IPS DF 6.9 (cell line): Measurements from ENCODE around the gene GUCY2F.

ENCODE experiments used
- DNase-seq: peaks from one replicate; pipeline ENCODE4 v3.0.0-alpha.2; 2013; ENCODE audit warnings: low read depth, low spot score
- H3K27ac ChIP-seq: one replicate; pipeline ENCODE4 v1.5.1; 2013; ENCODE audit warnings: low read length, control low read depth
- H3K27me3 ChIP-seq: 2 replicates; pipeline ENCODE4 v1.6.1; 2013; ENCODE audit warnings: mild to moderate bottlenecking, low read length; ENCODE audit not compliant: control insufficient read depth, insufficient read depth
- H3K36me3 ChIP-seq: 2 replicates; pipeline ENCODE4 v1.6.1; 2013; ENCODE audit warnings: low read length; ENCODE audit not compliant: control insufficient read depth, insufficient read depth
- H3K4me1 ChIP-seq: 2 replicates; pipeline ENCODE4 v1.6.1; 2013; ENCODE audit warnings: low read length; ENCODE audit not compliant: control insufficient read depth, insufficient read depth
- H3K4me3 ChIP-seq: 2 replicates; pipeline ENCODE4 v1.5.1; 2013; ENCODE audit warnings: mild to moderate bottlenecking, low read length
- H3K9me3 ChIP-seq: 2 replicates; pipeline ENCODE4 v1.6.1; 2013; ENCODE audit warnings: low read length, inconsistent platforms; ENCODE audit not compliant: control insufficient read depth, insufficient read depth
- WGBS: extraction: QIAGEN DNeasy Blood & Tissue Kit; methylation state at CpG from one replicate; pipeline ENCODE4 v1.1.7; 2013; ENCODE audit warnings: mixed read lengths, missing lambda C conversion rate; ENCODE audit not compliant: insufficient read length, insufficient coverage; 5-methylcytosine and 5-hydroxymethylcytosine counted together

The GUCY2F gene

DNA sequence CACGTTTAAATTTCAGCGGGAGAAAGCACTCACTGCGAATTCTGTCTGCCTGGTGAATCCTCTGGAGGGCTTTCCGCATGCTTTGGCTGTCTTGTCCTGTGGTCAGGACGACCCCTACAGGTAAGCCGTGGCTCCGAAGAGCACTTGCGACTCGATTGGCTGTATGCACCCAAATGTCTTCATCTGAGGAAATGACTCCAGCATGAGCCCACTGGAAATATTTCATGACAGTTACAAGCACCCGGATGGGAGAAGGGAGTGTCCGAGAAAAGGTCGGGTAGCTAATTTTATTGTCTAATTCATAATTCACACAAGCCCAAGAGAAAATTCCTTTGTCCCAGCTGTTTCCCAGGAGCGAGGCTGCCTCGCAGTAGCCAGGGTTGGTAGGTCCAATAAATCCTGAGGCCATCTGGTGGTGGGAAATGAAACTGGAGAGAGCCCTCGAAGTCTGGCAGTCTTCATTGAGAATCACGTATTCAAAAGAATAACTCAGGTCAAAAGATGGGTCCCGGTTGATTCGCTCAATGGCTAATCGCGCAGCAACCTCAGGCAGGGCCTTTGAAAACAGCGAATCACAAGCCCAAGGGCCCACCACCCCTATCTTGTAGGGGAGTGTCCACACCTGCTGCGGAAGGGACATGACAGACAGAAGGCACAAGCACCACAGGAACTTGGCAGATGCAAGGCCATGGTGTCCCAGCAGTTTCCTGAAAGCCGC is 6.6 kb downstream of the GUCY2F start:
- Histone ChIP-seq H3K27ac (no peak overlapping the region), H3K4me3 (no peak overlapping the region), H3K36me3 (no peaks in the 10 kb centered on the region), H3K27me3 (no peaks in the 10 kb centered on the region), H3K9me3 (no peaks in the 10 kb centered on the region), H3K4me1 (peaks cover 3% of the 10 kb centered on the region; the same call in 1 of the 2 replicates)
- no CpG with 5 or more reads among the region's 23 CpGs for WGBS
- DNase-seq: no peak

DNA sequence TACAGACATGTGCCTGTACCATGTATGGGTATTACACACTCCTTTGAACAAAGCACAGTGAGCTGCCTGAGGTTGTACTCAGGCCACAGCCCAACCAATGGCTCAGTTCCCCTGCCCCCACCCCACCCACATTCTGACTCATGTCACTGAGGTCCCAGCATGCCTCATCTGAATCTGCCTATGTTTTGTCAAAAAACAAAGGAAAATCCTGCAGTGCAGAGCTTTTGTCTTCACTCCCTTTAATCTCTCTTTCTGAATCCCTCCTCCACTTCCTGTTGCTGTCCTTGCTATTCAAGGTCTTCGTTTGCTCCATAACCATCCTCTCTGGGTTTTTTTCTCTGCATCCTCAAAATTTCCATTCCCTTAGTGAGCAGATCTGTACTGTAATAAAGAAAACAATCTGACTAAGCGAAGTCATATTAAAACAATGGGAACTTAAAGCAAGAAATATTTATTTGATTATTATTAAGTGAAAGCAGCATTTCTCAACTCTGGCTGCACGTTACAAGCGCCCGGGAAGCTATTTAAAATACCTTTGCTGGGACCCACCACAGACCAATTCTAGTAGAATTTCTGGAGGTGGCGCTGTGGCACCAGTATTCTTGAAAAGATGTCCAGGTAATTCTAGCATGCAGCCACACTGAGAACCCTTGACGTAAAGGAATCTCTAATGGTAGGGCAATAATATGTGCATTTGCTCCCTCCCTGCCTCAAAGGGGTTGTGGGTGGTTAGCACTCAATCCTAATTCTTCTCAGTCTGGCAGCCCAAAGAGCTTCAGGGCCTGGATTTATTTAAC is 8.7 kb downstream of the GUCY2F start:
- no peak overlapping the region for H3K4me3 ChIP-seq
- H3K36me3 ChIP-seq: no peaks in the 10 kb centered on the region
- H3K9me3 ChIP-seq: no peaks in the 10 kb centered on the region
- peaks cover 3% of the 10 kb centered on the region; the same call in 1 of the 2 replicates for H3K4me1 ChIP-seq
- H3K27ac ChIP-seq: no peak overlapping the region
- H3K27me3 ChIP-seq: no peaks in the 10 kb centered on the region
- no peak for DNase-seq
- WGBS: no CpG with 5 or more reads among the region's 7 CpGs

DNA sequence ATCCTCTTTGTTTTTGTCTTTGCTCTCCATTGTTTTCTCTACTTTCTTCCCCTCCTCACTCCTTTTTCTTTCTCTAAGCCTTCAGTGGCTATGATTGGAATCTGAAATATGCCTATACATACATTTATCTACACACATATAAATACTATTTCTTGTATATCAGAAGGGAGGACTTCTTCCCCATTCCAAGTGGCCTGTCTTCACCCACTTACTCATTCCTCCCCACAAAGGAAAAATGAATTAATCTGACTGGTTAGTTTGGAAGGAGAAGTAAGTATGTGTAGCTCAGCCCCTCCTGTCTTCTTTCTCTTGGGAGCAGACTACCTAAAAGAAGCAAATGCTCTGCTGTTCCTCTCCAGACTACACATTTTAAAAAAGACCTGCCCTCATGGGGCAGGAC is 17.7 kb downstream of the GUCY2F start:
- H3K9me3 ChIP-seq: no peaks in the 10 kb centered on the region
- no peak overlapping the region for H3K27ac ChIP-seq
- H3K27me3 ChIP-seq: no peaks in the 10 kb centered on the region
- no peaks in the 10 kb centered on the region for H3K4me1 ChIP-seq
- no peaks in the 10 kb centered on the region for H3K36me3 ChIP-seq
- H3K4me3 ChIP-seq: no peak overlapping the region
- DNase-seq: no peak

DNA sequence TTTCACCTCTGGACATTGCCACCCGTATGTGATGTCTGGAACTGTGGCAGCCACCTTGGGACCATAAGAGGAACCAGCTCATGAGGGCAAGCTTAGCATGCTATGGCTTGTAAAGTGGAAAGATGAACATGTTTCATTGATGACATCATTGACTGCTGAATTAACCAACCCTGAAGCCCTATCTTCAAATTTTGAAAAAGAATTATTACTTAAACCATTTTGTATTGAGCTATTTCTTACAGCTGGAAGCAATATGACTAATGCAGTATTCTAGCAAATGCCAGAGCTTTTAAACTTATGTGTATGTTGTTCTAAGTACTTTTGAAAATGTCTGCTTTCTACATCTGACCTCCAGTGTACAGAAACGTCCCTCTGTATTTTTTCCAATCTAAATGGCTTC is 18.1 kb downstream of the GUCY2F start:
- Histone ChIP-seq H3K27me3 (no peaks in the 10 kb centered on the region), H3K4me3 (no peak overlapping the region), H3K9me3 (no peaks in the 10 kb centered on the region), H3K36me3 (no peaks in the 10 kb centered on the region), H3K27ac (no peak overlapping the region), H3K4me1 (no peaks in the 10 kb centered on the region)
- no peak for DNase-seq
- no CpG with 5 or more reads among the region's 2 CpGs for WGBS

DNA sequence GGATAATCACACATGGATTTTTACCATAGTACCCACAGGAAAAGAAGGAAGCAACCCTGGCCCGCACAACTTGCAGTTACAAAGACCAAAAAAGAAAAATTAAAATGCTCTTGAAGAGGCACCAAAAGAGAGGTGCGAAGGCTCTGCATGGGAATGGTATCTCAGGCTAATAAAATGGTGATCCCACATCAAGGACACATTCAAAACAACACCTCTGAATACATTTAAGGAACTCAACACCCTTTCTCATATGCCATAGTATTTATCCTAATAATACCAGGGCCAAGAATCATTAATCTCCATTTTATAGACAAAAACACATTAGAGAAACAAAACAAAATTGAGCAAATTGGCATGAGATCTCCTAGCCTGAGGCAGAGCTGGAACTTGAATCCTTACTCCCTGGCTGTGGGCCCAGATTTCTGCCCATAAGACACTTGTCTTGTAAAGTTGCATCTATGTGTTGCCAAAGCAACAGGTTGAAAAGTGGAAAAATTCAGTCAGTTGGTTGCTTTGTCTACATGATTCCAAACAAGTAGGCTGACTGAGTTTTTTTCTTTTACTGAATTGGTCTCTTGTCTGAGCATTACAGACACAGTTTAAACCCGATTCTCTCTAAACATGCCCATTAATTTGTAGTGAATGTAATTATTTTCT is 33.5 kb downstream of the GUCY2F start:
- Histone ChIP-seq H3K36me3 (no peaks in the 10 kb centered on the region), H3K27ac (no peak overlapping the region), H3K4me1 (no peaks in the 10 kb centered on the region), H3K4me3 (no peak overlapping the region), H3K9me3 (no peaks in the 10 kb centered on the region), H3K27me3 (no peaks in the 10 kb centered on the region)
- no peak for DNase-seq
- no CpG with 5 or more reads among the region's 3 CpGs for WGBS

DNA sequence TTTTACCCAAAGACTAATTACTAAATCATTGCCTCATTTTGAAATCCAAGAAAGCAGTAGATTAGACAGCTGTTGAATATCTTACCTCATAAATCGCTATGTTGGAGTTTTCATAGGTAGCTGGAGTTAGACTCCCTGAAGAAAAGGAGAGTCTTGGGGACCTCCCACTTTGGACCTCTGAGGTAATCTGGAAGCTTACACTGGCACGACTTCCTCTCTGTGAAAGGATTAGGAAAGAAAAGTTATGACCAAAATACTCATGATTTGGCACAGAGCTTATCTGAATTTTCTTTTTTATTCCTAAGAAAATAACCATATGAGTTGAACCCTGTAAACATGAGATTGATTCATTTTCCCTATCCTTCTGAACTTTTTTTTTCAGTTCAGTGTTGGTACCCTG is 40.6 kb downstream of the GUCY2F start:
- WGBS: no CpG with 5 or more reads among the region's 2 CpGs
- Histone ChIP-seq H3K4me1 (no peaks in the 10 kb centered on the region), H3K36me3 (no peaks in the 10 kb centered on the region), H3K27ac (no peak overlapping the region), H3K4me3 (no peak overlapping the region), H3K27me3 (no peaks in the 10 kb centered on the region), H3K9me3 (no peaks in the 10 kb centered on the region)
- DNase-seq: no peak

DNA sequence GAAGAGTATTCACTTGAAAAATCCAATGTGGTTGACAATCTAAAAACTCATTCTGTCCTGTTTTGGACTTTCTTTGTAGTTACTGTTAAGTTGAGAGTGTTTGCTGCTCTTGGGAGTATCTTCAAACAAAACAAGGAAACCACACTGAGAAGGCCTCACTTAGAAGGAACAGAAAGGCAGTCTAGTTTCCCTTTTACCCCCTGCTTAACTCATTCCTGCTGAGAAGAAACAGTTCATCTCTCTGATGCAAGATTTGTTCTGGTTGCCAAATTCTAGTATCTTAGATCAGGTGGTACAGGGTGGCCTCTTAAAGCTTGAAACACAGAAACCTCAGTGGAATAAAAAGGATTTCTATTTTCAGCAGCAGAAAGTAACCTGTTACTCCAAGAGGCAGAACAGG is 41.4 kb downstream of the GUCY2F start:
- no peaks in the 10 kb centered on the region for H3K36me3 ChIP-seq
- H3K27me3 ChIP-seq: no peaks in the 10 kb centered on the region
- no peak overlapping the region for H3K4me3 ChIP-seq
- no peaks in the 10 kb centered on the region for H3K9me3 ChIP-seq
- H3K27ac ChIP-seq: no peak overlapping the region
- no peaks in the 10 kb centered on the region for H3K4me1 ChIP-seq
- no peak for DNase-seq

DNA sequence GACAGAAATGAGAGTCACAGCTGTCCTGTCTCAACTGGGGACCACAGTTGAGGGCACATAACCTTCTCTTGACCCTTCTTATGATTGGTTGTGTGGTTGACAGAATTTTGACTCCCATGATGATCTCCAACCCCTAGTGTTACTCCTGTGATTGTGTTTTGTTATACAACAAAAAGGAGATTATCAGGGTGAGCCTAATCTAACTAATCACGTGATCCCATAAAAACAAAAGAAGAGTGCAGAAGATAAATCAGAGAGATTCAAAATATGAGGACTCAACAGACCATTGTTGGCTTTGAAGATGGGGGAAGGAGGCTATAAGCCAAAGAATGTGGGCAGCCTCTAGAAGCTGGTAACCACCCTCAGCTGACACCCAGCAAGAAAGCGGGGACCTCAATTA is 72.7 kb downstream of the GUCY2F start:
- no peak overlapping the region for H3K27ac ChIP-seq
- WGBS: no CpG with 5 or more reads among the region's 2 CpGs
- H3K27me3 ChIP-seq: no peaks in the 10 kb centered on the region
- no peak for DNase-seq
- H3K9me3 ChIP-seq: no peaks in the 10 kb centered on the region
- no peaks in the 10 kb centered on the region for H3K4me1 ChIP-seq
- H3K4me3 ChIP-seq: no peak overlapping the region
- no peaks in the 10 kb centered on the region for H3K36me3 ChIP-seq

DNA sequence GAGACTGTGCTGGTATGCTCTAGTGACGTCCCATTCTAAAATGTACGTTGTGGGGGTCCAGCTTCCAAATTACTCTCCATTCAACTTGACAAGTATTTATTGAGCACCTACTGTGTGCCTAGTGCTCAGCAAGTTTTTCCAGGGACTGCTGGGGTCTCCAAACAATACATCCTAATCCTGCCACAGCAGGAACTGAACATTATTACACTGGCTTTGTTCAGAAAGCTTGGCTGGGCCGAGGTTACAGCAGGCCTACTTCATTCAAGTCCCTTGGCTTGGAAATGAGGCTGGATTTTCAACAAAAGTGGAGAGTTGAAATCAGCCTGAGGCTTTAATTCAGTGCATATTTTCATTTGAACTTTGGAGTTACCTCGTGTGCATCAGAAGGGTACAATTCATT is 78.0 kb downstream of the GUCY2F start:
- Histone ChIP-seq H3K4me1 (no peaks in the 10 kb centered on the region), H3K36me3 (no peaks in the 10 kb centered on the region), H3K9me3 (no peaks in the 10 kb centered on the region), H3K4me3 (no peak overlapping the region), H3K27me3 (no peaks in the 10 kb centered on the region), H3K27ac (no peak overlapping the region)
- WGBS: no CpG with 5 or more reads among the region's 4 CpGs
- no peak for DNase-seq

DNA sequence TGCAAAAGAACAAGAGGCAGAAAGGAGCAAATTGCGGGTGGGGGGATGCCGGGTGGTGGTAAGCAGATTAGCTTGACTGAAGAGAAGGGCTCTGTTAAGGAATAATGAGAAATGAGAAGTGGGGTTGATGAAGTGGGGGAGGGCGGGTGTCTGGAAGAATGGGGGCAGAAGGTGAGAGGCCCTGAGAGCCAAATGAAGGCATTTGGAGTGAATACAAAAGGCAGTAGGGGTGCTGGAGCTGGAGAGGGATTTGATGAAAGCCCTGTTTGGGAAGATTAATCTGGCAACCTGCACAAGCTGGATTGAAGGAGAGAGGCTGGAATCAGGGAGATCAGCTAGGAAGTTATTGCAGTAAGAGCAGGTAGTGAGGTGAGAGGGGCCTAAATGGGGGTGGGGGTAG is 82.1 kb downstream of the GUCY2F start:
- H3K27me3 ChIP-seq: no peaks in the 10 kb centered on the region
- no peak overlapping the region for H3K27ac ChIP-seq
- DNase-seq: no peak
- H3K4me3 ChIP-seq: no peak overlapping the region
- no peaks in the 10 kb centered on the region for H3K4me1 ChIP-seq
- WGBS: 100% methylated on average over 1 of the region's 3 CpGs
- H3K36me3 ChIP-seq: no peaks in the 10 kb centered on the region
- no peaks in the 10 kb centered on the region for H3K9me3 ChIP-seq
